Measurements from ENCODE around the gene NKAIN4. TPM values are rescaled to one million over a fixed set of nuclear protein-coding genes. Genes with fewer than 3 reads are reported as not detected.
A peak's percentile ranks its signal among the peaks of the same experiment; 100 is the strongest.

The NKAIN4 gene
- total and polyA plus RNA-seq, 4 donors = 0.05 TPM; not detected in 3

DNA sequence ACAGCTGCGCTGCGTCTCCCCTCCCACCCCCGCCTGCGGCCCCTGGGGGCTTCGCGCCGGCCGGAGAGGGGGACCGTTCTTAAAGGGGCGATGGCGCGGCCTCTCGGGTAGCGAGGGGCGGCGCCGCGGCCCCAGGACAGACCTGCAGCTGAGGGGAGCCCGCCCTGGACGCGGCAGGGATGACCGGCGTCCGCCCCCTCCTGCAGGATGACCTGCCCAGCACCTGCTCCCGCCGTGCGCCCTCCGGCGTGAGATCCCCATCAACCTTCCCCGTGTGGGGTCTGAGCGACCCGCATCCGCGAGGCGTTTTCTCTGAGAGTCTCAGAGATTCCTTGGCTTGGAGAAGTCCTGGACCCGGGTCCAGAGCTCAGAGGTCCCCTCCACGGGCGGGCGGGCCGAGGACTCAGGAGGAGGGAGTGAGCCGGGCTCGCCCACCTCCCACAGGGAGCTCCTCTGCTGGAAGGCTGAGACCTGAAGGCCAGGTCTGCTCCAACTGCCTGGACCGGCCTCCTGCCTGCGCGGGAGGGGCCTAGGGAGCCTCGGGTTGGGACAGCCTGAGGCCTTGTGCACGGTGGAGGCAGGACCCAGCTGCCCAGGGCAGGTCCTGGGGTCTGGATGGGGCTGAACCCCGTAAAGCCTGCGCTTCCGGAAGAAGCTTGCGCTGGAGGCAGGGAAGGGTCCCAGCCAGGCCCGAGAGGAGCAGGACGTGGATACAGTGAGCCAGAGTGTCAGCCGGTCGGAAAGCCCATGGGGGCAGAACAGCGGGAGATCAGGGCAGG lies 532 bp upstream of the NKAIN4 start:
- Histone ChIP-seq H3K4me3 (ENCODE audit: low read depth in 1 of 3, low read length in 3 of 3) (no peak overlapping the region), H3K9me3 (ENCODE audit: control insufficient read depth in 4 of 4, low read length in 3 of 4) (no peaks in the 10 kb centered on the region), H3K4me1 (ENCODE audit: control insufficient read depth in 4 of 4, insufficient read depth in 4 of 4, low read length in 3 of 4) (peaks cover 0 to 12% (median 2%) of the 10 kb centered on the region in 4 donors), H3K27me3 (ENCODE audit: control insufficient read depth in 4 of 4, insufficient read depth in 4 of 4, low read length in 3 of 4) (peaks cover 0 to 15% (median 6%) of the 10 kb centered on the region in 4 donors), H3K36me3 (ENCODE audit: control insufficient read depth in 4 of 4, insufficient read depth in 3 of 4, low read depth in 1 of 4, low read length in 3 of 4) (no peaks in the 10 kb centered on the region), H3K9ac (ENCODE audit: low read depth in 1 of 2, low read length in 2 of 2) (no peak overlapping the region), H3K27ac (ENCODE audit: low read depth in 1 of 2, low read length in 2 of 2) (no peak overlapping the region)
- TF ChIP-seq NR2F2 (IDR thresholded peaks at IDR 0.05) (no peak), HNF4A (conservative IDR thresholded peaks at IDR 0.05) (no peak), GABPA (IDR thresholded peaks at IDR 0.05 in 1 of 2, conservative IDR thresholded peaks at IDR 0.05 in 1 of 2) (no peak), RAD21 (IDR thresholded peaks at IDR 0.05) (no peak), EGR1 (IDR thresholded peaks at IDR 0.05; ENCODE audit: low read depth in 2 of 2) (no peak), YY1 (IDR thresholded peaks at IDR 0.05) (no peak), SP1 (IDR thresholded peaks at IDR 0.05) (no peak), ZBTB33 (IDR thresholded peaks at IDR 0.05) (no peak), TAF1 (conservative IDR thresholded peaks at IDR 0.05) (no peak)
- TF ChIP-seq, protein P1, sequence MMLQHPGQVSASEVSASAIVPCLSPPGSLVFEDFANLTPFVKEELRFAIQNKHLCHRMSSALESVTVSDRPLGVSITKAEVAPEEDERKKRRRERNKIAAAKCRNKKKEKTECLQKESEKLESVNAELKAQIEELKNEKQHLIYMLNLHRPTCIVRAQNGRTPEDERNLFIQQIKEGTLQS (IDR thresholded peaks at IDR 0.05) = no peak
- TF ChIP-seq, protein P2, sequence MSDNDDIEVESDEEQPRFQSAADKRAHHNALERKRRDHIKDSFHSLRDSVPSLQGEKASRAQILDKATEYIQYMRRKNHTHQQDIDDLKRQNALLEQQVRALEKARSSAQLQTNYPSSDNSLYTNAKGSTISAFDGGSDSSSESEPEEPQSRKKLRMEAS (IDR thresholded peaks at IDR 0.05) = no peak
- WGBS = 9% methylated on average over 56 of the region's 56 CpGs
- DNase-seq (ENCODE audit: low spot score) = no peak

DNA sequence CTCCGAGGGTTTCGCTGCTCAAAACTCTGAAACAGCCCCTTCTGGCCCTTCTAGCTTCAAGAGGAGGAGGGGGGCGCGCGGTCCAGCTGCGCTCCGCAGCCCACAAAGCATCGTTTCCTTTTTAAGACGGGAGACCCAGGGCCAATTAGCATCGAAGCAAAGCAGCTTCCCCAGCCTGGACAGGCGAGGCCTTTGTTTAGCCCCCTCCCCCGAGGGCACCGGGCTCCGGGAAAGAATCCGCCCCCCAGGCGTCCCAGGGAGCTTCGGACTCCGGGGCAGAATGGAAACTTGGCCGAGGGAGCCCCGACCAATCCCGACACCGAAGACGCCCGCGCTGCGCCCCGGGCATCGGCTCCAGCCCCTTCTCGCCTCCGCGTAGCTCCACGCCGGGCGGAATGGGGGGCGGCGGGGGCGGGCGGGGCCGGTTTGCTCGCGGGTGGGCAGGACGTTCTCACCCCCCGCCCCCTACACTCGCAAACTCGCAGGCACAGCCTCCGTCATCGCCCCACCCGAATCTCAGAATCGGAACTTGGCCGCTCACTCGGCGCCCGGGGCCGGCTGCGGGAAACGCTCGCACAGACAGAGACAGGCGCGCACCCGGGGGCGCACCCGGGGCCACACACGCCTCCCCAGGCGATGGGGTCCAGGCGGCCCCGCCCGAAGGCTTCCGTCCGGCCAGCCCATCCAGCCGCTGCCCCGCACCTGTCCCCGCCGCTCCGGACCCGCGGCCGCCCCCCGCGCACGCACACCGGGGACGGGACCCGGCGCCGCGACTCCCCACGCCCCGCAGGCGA lies 628 bp downstream of the NKAIN4 start:
- Histone ChIP-seq H3K4me3 (ENCODE audit: low read depth in 1 of 3, low read length in 3 of 3) (peak overlapping the region in 1 of 3 donors; percentile 25), H3K27ac (ENCODE audit: low read depth in 1 of 2, low read length in 2 of 2) (no peak overlapping the region), H3K9ac (ENCODE audit: low read depth in 1 of 2, low read length in 2 of 2) (no peak overlapping the region), H3K36me3 (ENCODE audit: control insufficient read depth in 4 of 4, insufficient read depth in 3 of 4, low read depth in 1 of 4, low read length in 3 of 4) (no peaks in the 10 kb centered on the region), H3K4me1 (ENCODE audit: control insufficient read depth in 4 of 4, insufficient read depth in 4 of 4, low read length in 3 of 4) (peaks cover 0 to 12% (median 2%) of the 10 kb centered on the region in 4 donors), H3K27me3 (ENCODE audit: control insufficient read depth in 4 of 4, insufficient read depth in 4 of 4, low read length in 3 of 4) (peaks cover 3 to 17% (median 6%) of the 10 kb centered on the region in 4 donors), H3K9me3 (ENCODE audit: control insufficient read depth in 4 of 4, low read length in 3 of 4) (no peaks in the 10 kb centered on the region)
- no peak for DNase-seq (ENCODE audit: low spot score)
- TF ChIP-seq EGR1 (IDR thresholded peaks at IDR 0.05; ENCODE audit: low read depth in 2 of 2) = no peak
- no peak for TF ChIP-seq NR2F2 (IDR thresholded peaks at IDR 0.05)
- no peak for TF ChIP-seq HNF4G (IDR thresholded peaks at IDR 0.05)
- TF ChIP-seq CTCF (IDR thresholded peaks at IDR 0.05; ENCODE audit: low read depth, low read length, missing input control) = no peak
- TF ChIP-seq JUND (IDR thresholded peaks at IDR 0.05) = no peak
- WGBS = 2% methylated on average over 89 of the region's 89 CpGs
